Spleen (tissue), 7 donors: ENCODE results near the gene SLC25A6.

ENCODE experiments used
- CTCF ChIP-seq, 11 experiments: fragments of 200-600 bp in 7 of 11; fragments of 450-650 bp in 4 of 11; sonication (generic) in 4 of 11; IDR thresholded peaks in 8 of 11; conservative IDR thresholded peaks in 3 of 11; 1 replicate in 7 of 11; 2 replicates in 4 of 11; pipeline versions ENCODE4 v1.4.0 to v1.8.0; 2016 to 2021; ENCODE audit warnings: antibody characterized with exemption in 11 of 11, inconsistent platforms in 4 of 11, mild to moderate bottlenecking in 1 of 11
- POLR2A ChIP-seq, 3 donors: fragments of 450-650 bp; IDR thresholded peaks; one replicate each; pipeline ENCODE4 v1.5.1; 2017; ENCODE audit warnings: antibody characterized with exemption in 3 of 3, mild to moderate bottlenecking in 1 of 3
- POLR2AphosphoS5 ChIP-seq, 3 donors: sonication (generic); formaldehyde crosslinking; IDR thresholded peaks; one replicate each; pipeline ENCODE4 v1.5.1; 2017; ENCODE audit warnings: antibody characterized with exemption in 3 of 3
- donor health status: DM: no; HTN: no; CAD: no; lungs with moderate emphysema.
- donor health status: DM: no; HTN: no; CAD: no.
- donor health status: DM: no; HTN: no; CAD: no.

GRCh38 chrX:1388651-1389050 is 3.3 kb downstream of the SLC25A6 start:
- TF ChIP-seq CTCF (IDR thresholded peaks at IDR 0.05 in 8 of 11, conservative IDR thresholded peaks at IDR 0.05 in 3 of 11) (no peak), POLR2A (IDR thresholded peaks at IDR 0.05) (no peak), POLR2AphosphoS5 (IDR thresholded peaks at IDR 0.05) (no peak)
